GM18526 (cell line): ENCODE data around the gene APOC3.

Experiments
- POLR2A ChIP-seq: IDR thresholded peaks from 3 replicates; pipeline ENCODE4 v1.6.1; 2011; ENCODE audit not compliant: insufficient read length; ENCODE audit errors: extremely low read depth

The APOC3 gene

GRCh38 chr11:116823031-116823843, 6.5 kb upstream of the APOC3 start, which contains the start of gene APOA4:
Gene APOA4, minus strand, starts transcription at chr11:116823304. Its CDS starts 113 bp downstream, at chr11:116823191.
- TF ChIP-seq POLR2A = no peak

- no peak for TF ChIP-seq POLR2A
These were observed 4.3 kb upstream of the APOC3 start for GRCh38 chr11:116825434-116825833.

GRCh38 chr11:116825854-116826750, 3.6 kb upstream of the APOC3 start:
- no peak for TF ChIP-seq POLR2A

GRCh38 chr11:116826751-116827431, 2.8 kb upstream of the APOC3 start:
- TF ChIP-seq POLR2A = no peak

- no peak for TF ChIP-seq POLR2A
These were observed 2.2 kb upstream of the APOC3 start for GRCh38 chr11:116827461-116827860.

- TF ChIP-seq POLR2A = no peak
These were observed 829 bp upstream of the APOC3 start for GRCh38 chr11:116828632-116829524.

- TF ChIP-seq POLR2A = no peak
These were observed 641 bp downstream of the APOC3 start for GRCh38 chr11:116830184-116830912.

- TF ChIP-seq POLR2A = no peak
These were observed 2.2 kb downstream of the APOC3 start for GRCh38 chr11:116831790-116832349.

- no peak for TF ChIP-seq POLR2A
These were observed 2.9 kb downstream of the APOC3 start for GRCh38 chr11:116832350-116833290.

GRCh38 chr11:116833491-116833815, 3.7 kb downstream of the APOC3 start:
- no peak for TF ChIP-seq POLR2A

GRCh38 chr11:116833816-116834534, 4.3 kb downstream of the APOC3 start:
- no peak for TF ChIP-seq POLR2A
